Activated naive CD4-positive, alpha-beta T cell treated with anti-CD3 and anti-CD28 coated beads, Interleukin-2, amount 50 U/mL, for 16 hours (primary cell): ENCODE measurements around the gene MAGED2.
"Not testable (repeated sequence)": the region's sequence is repeated elsewhere in the genome, so short reads cannot be mapped to it uniquely, and the experiment has no call there.

Experiments used
- DNase-seq: peaks from one replicate; pipeline ENCODE4 v3.0.0-alpha.2; 2020

Gene MAGED2

GRCh38 chrX:54807524-54808108 lies at the start of gene MAGED2:
MAGED2 (plus strand) TSS chrX:54807745; CDS start chrX:54809332, 1,587 bp downstream.
- DNase-seq, result peak; percentile 27

- no peak for DNase-seq
Measured at GRCh38 chrX:54758114-54759055, 49.2 kb upstream of the MAGED2 start.

- not testable (repeated sequence) for DNase-seq
Measured at GRCh38 chrX:54774391-54775094, 33.0 kb upstream of the MAGED2 start.

- no peak for DNase-seq
Measured at GRCh38 chrX:54776061-54776460, 31.5 kb upstream of the MAGED2 start.

- DNase-seq, result no peak
Measured at GRCh38 chrX:54776987-54777672, 30.4 kb upstream of the MAGED2 start.

GRCh38 chrX:54785901-54786300 lies 21.6 kb upstream of the MAGED2 start:
- DNase-seq, result no peak

GRCh38 chrX:54786967-54787366 lies 20.6 kb upstream of the MAGED2 start:
- DNase-seq, result peak; percentile 43

- DNase-seq, result no peak
Measured at GRCh38 chrX:54788446-54788845, 19.1 kb upstream of the MAGED2 start.

GRCh38 chrX:54789405-54789804 lies 18.1 kb upstream of the MAGED2 start:
- DNase-seq, result not testable (repeated sequence)

- DNase-seq, result no peak
Measured at GRCh38 chrX:54794028-54794427, 13.5 kb upstream of the MAGED2 start.

GRCh38 chrX:54794795-54795194 lies 12.8 kb upstream of the MAGED2 start:
- DNase-seq, result no peak

- DNase-seq, result no peak
Measured at GRCh38 chrX:54798137-54798536, 9.4 kb upstream of the MAGED2 start, which contains the start of gene ITIH6. ITIH6 (minus strand) TSS chrX:54798255; CDS start chrX:54798210, 45 bp downstream.

- DNase-seq, result no peak
Measured at GRCh38 chrX:54799046-54799445, 8.5 kb upstream of the MAGED2 start.

GRCh38 chrX:54808109-54808604 lies 612 bp downstream of the MAGED2 start:
- DNase-seq, result peak; percentile 31

- peak; percentile 85 for DNase-seq
Measured at GRCh38 chrX:54808605-54809483, 1.3 kb downstream of the MAGED2 start.

GRCh38 chrX:54810532-54810931 lies 3.0 kb downstream of the MAGED2 start:
- DNase-seq, result no peak

GRCh38 chrX:54811301-54811885 lies 3.8 kb downstream of the MAGED2 start:
- DNase-seq, result no peak

GRCh38 chrX:54812306-54812705 lies 4.8 kb downstream of the MAGED2 start:
- DNase-seq, result no peak

GRCh38 chrX:54817220-54817820 lies 9.8 kb downstream of the MAGED2 start:
- no peak for DNase-seq

- DNase-seq, result no peak
Measured at GRCh38 chrX:54818221-54818620, 10.7 kb downstream of the MAGED2 start.

- no peak for DNase-seq
Measured at GRCh38 chrX:54819201-54819600, 11.7 kb downstream of the MAGED2 start.
